ENCODE data around the gene LY86. TPM values are rescaled to one million over a fixed set of nuclear protein-coding genes. Genes with fewer than 3 reads are reported as not detected.

The LY86 gene
- total and polyA plus RNA-seq, 9 of the 15 experiments (the other 6 are each of a cell fraction or from before 2014, with no cell fraction given): 0.08 to 0.20 TPM; not detected in 7

GRCh38 chr6:6591778-6592465, 3.4 kb downstream of the LY86 start (continued):
- no peak for TF ChIP-seq CTCF (IDR thresholded peaks at IDR 0.05 in 2 of 3, conservative IDR thresholded peaks at IDR 0.05 in 1 of 3; ENCODE audit: insufficient read depth in 2 of 3, low read depth in 1 of 3, low read length in 3 of 3)
- TF ChIP-seq ZNF668 (CRISPR knock-in tag; IDR thresholded peaks at IDR 0.05): no peak
- no peak for TF ChIP-seq NR0B1 (IDR thresholded peaks at IDR 0.05; ENCODE audit: partially characterized antibody)
- TF ChIP-seq USF1 (CRISPR knock-in tag; IDR thresholded peaks at IDR 0.05): no peak
- TF ChIP-seq NCOA4 (IDR thresholded peaks at IDR 0.05; ENCODE audit: partially characterized antibody): no peak
- no peak for TF ChIP-seq PKNOX1 (IDR thresholded peaks at IDR 0.05)
- no peak for TF ChIP-seq HNRNPL (IDR thresholded peaks at IDR 0.05; ENCODE audit: low read depth, low read length)
- TF ChIP-seq RBBP5 (IDR thresholded peaks at IDR 0.05; ENCODE audit: borderline replicate concordance, insufficient read depth, low read length, poor library complexity, severe bottlenecking): no peak
- peak; percentile 30; the same call in 1 of the 2 replicates for TF ChIP-seq ZKSCAN8 (CRISPR knock-in tag; IDR thresholded peaks at IDR 0.05)
- TF ChIP-seq MLX (CRISPR knock-in tag; conservative IDR thresholded peaks at IDR 0.05): no peak
- TF ChIP-seq MEF2D (tag; conservative IDR thresholded peaks at IDR 0.05; ENCODE audit: low read depth): no peak; the same call in 1 of the 2 replicates
- no peak for TF ChIP-seq BRF1 (IDR thresholded peaks at IDR 0.05; ENCODE audit: borderline replicate concordance, extremely low read depth, insufficient read length)
- no peak for TF ChIP-seq ADNP (tag; IDR thresholded peaks at IDR 0.05)
- TF ChIP-seq NKRF (IDR thresholded peaks at IDR 0.05; ENCODE audit: borderline replicate concordance): no peak
- TF ChIP-seq XRCC4 (IDR thresholded peaks at IDR 0.05; ENCODE audit: extremely low read depth, insufficient read depth, insufficient read length): no peak
- TF ChIP-seq POLR3G (IDR thresholded peaks at IDR 0.05; ENCODE audit: extremely low read depth, insufficient read length, insufficient replicate concordance): no peak
- TF ChIP-seq TCF15 (CRISPR knock-in tag; IDR thresholded peaks at IDR 0.05): no peak
- TF ChIP-seq ZNF778 (CRISPR knock-in tag; IDR thresholded peaks at IDR 0.05): no peak
